HG02970 (cell line): ENCODE measurements around the gene CALD1.

ENCODE experiments used
- ATAC-seq: cut with Tn5 transposase; IDR thresholded peaks from one replicate; pipeline ENCODE4 v1.9.1; 2021; ENCODE audit warnings: mild to moderate bottlenecking, moderate library complexity, moderate number of reproducible peaks; ENCODE audit not compliant: unreplicated experiment, low FRiP score

The CALD1 gene

GRCh38 chr7:134820295-134820694 is 40.9 kb downstream of the CALD1 start:
- no peak for ATAC-seq

GRCh38 chr7:134820778-134821177 is 41.3 kb downstream of the CALD1 start:
- no peak for ATAC-seq

- ATAC-seq: no peak
These were observed 44.0 kb downstream of the CALD1 start for GRCh38 chr7:134823400-134823799.

GRCh38 chr7:134825666-134826065 is 46.2 kb downstream of the CALD1 start:
- ATAC-seq: no peak

GRCh38 chr7:134826105-134826504 is 46.7 kb downstream of the CALD1 start:
- no peak for ATAC-seq

- no peak for ATAC-seq
These were observed 48.0 kb downstream of the CALD1 start for GRCh38 chr7:134827436-134827835.

GRCh38 chr7:134827889-134828288 is 48.5 kb downstream of the CALD1 start:
- no peak for ATAC-seq

DNA sequence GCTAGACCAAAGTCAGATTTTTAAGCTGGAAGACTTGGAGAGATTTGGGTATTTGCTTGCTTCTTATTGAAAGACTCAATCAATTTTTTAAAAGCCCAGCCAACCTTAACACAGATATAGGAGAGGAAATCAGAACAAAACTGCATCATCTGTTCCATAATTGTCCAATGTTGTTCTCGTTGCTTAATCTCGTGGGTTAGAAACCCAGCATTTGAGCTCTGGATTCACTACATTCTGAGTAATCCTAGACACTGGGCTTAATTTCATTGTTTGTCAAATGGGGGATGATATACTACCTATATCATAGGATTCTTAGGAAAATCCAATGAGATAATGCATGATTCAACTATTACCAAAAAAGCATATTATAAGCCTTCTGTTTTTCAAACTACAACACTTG is 48.9 kb downstream of the CALD1 start:
- no peak for ATAC-seq

GRCh38 chr7:134829380-134829986 is 50.0 kb downstream of the CALD1 start:
- ATAC-seq: no peak

DNA sequence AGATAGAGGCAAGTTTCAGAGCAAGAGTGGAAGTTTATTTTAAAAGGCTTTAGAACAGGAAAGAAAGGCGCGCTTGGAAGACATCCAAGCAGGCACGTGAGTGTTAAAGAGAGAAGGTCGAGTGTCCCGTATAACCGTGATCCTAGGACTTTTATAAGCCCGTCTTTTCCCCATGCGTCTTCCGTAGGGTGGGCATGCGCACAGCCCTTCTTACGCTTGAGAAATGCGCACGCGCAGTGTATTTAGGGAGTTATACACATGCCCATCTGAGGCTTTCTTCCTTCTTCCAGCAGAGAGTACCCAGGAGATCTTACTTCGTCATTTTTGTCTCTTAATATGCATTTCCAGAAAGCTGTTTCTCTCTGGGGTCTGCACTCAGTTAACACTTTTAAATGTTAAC is 52.4 kb downstream of the CALD1 start:
- ATAC-seq: no peak

DNA sequence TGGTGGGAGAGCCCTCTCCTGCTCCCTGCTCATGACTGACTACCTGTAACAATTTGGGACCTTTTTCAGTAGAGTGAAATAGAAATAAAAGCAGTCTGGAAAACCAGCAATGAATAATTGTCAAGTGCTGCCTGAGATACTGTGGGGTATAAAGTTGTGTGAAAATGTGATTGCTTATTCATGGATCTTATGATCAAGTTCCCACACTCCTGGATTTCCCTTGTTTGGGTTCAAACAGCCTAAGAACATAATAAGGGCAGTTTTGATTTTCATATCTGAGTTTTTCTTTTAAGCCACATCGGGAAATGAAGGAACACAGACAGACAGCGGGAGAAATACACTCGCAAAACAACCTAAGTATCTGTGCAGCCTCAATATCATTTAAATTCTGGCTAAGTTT is 52.9 kb downstream of the CALD1 start:
- no peak for ATAC-seq

- ATAC-seq: no peak
These were observed 55.4 kb downstream of the CALD1 start for GRCh38 chr7:134834689-134835462.

DNA sequence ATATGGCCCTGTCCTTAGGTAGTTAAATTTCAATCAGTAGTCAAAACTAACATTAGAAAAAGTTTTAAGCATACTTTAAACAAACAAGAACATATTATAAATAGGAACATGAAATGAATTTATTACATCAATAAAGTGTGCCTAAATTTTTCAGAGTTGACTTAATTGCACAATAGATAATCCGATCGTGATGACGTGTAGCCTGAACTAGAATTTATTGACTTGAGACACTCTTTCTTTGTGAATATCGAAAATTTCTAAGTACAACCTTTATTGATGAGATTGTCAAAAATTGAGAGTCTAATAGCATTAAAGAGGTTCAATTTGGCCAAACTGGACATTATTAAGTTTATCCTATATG is 56.0 kb downstream of the CALD1 start:
- no peak for ATAC-seq

- ATAC-seq: no peak
These were observed 57.0 kb downstream of the CALD1 start for GRCh38 chr7:134836447-134836846.

DNA sequence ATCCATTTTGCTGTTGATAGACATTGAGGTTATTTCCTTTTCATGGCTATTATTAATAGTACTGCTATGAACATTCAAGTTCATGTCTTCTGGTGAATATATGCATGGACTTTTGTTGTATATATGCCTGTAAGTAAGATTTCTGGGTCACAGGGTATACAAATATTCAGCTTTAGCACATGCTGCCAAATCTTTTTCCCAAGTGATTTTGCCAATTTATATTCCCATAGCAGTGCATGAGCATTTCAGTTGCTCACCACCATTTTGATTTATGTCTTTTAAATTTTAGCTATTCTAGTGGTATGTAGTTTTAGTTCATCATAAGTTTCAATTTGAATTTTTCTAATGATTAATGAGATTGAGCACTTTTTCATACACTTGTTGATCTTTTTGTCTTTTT is 59.9 kb downstream of the CALD1 start:
- ATAC-seq: no peak

DNA sequence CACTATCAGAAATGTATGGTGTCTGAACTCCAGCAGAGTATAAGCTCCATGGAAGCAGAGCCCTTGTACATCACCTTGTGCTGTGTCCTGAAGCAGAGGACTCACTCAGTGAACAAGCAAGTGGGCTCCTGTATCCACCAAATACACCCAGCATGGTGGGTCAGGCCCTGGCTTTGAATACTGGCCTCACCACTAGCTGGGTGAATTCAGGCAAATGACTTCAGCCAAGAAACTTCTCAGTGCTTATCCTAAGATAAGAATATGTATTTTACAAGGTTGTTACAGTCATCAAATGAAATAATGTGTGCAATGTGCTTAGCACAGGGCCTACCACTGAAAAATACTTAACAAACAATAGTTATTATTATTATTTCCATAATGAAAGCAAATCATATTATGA is 62.6 kb downstream of the CALD1 start:
- no peak for ATAC-seq

DNA sequence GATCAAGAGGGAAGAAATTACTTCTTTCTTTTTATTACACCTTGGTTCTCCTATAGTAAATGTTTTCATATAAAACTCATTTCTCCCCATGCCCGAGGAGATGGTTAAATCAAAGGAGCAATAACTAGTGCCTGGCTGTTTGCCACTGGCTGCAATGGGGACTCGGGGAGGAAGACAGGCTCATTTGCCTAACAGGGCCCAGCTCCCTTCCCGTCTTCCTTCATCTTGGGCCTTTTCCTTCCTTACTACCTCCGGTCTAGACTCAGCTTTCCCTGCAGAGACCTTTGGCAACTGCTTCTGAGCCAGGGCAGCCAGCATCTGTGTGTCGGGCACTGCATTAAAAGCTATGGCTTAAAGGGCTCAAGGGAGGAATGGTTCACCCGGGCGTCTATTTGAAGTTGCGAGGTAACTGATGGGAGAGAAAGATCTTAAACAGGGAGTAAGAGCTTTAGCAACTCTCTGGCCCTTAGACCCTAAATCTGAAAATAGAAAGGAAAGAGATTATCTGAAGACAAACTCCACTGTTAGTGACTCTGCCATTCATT is 63.5 kb downstream of the CALD1 start:
- ATAC-seq: no peak

GRCh38 chr7:134844200-134844599 is 64.8 kb downstream of the CALD1 start:
- no peak for ATAC-seq

- ATAC-seq: no peak
These were observed 66.0 kb downstream of the CALD1 start for GRCh38 chr7:134845461-134845860.

DNA sequence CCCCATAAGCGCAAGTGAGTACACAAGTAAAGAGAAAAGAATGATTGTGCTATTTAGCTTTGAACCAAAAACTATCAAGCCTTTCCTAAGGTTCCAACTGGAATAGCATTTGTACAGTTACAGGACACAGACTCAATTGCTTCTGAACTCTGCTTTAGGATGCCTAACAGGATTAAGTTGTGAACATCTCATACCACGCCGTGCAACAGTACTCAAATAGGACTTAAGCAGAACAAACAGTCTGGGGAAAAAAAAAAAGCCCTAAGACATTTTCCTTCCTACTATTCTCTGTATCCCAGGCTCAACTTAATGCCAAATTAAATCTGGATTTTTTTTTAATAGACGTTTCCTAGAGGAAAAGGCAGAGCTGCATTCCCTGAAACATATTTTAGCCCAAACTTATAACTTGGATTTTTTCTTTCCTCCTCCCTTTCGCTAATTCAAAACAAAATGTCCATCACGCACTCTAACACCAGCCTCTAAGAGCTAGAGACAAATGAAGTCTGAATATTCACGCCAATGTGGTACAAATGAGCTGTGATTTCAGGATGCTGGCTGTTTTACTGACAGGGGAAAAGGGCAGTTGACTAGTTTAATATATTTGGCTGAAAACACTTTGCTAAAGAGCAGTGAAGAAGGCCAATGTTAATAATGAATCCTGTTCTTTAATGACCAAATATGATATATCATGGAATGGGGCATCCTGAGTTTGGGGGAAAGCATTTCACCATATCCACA is 68.6 kb downstream of the CALD1 start:
- no peak for ATAC-seq

GRCh38 chr7:134850066-134850465 is 70.6 kb downstream of the CALD1 start:
- ATAC-seq: no peak
